OCI-LY7 (cell line): ENCODE measurements around the gene R3HDML.

ENCODE experiments used
- EZH2phosphoT487 ChIP-seq: fragments of 200-600 bp; sonication (generic); IDR thresholded peaks from 2 replicates; pipeline ENCODE4 v1.6.1; 2018; ENCODE audit warnings: low read depth, borderline replicate concordance, mild to moderate bottlenecking, mixed run types, antibody characterized with exemption, low read length, moderate library complexity, mixed read lengths
- TF ChIP-seq, protein P1 (sequence below): fragments of 200-600 bp; sonication (generic); conservative IDR thresholded peaks from 2 replicates; pipeline ENCODE4 v1.5.1; 2014; ENCODE audit warnings: mild to moderate bottlenecking, antibody characterized with exemption, low read length, moderate library complexity, mixed read lengths

DNA sequence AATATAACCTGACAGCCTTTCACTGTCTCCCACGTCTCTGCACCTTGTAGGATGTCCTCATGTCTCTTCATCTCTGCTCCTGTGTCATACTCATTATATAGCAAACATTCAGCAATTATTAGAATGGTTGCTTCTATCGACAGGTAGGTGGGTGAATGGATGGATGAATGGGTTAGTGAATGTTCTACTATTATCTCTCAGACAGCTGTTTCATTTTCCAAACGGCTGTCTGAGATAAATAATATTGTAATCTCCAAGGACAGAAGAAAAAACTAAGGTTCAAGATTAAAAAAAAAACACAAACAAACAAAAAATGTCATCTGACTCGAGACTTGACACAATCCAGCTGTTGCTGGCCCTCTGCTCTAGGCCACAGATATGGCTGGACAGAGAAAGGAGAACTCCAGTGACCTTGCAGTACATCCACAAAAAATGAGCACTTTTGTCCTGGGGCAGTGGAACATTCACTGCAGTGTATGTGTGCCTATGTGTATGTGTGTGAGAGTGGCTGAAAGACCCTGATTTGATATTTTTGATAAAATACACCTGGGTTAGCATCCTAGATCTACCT, 20.8 kb downstream of the R3HDML start:
- TF ChIP-seq, protein P1, sequence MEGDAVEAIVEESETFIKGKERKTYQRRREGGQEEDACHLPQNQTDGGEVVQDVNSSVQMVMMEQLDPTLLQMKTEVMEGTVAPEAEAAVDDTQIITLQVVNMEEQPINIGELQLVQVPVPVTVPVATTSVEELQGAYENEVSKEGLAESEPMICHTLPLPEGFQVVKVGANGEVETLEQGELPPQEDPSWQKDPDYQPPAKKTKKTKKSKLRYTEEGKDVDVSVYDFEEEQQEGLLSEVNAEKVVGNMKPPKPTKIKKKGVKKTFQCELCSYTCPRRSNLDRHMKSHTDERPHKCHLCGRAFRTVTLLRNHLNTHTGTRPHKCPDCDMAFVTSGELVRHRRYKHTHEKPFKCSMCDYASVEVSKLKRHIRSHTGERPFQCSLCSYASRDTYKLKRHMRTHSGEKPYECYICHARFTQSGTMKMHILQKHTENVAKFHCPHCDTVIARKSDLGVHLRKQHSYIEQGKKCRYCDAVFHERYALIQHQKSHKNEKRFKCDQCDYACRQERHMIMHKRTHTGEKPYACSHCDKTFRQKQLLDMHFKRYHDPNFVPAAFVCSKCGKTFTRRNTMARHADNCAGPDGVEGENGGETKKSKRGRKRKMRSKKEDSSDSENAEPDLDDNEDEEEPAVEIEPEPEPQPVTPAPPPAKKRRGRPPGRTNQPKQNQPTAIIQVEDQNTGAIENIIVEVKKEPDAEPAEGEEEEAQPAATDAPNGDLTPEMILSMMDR, result no peak
- TF ChIP-seq EZH2phosphoT487, result no peak
